CD4-positive, alpha-beta T cell treated with Interferon alpha-2 for 1 hour (primary cell): ENCODE results near the gene ALAS1.
"Not testable (repeated sequence)": the region's sequence is repeated elsewhere in the genome, so short reads cannot be mapped to it uniquely, and the experiment has no call there.

Experiments used
- DNase-seq, 2 donors: peaks; one replicate each; pipeline ENCODE4 v3.0.0-alpha.2; 2020 to 2022

ALAS1 gene

GRCh38 chr3:52177701-52178042 lies 20.3 kb upstream of the ALAS1 start:
- no peak for DNase-seq

- DNase-seq = not testable (repeated sequence)
Observed at GRCh38 chr3:52178126-52178525, 19.8 kb upstream of the ALAS1 start.

- no peak for DNase-seq
Observed at GRCh38 chr3:52178537-52178936, 19.4 kb upstream of the ALAS1 start.

- no peak for DNase-seq
Observed at GRCh38 chr3:52181543-52181942, 16.4 kb upstream of the ALAS1 start.

GRCh38 chr3:52182196-52182595 lies 15.8 kb upstream of the ALAS1 start:
- no peak for DNase-seq

- no peak for DNase-seq
Observed at GRCh38 chr3:52182691-52183090, 15.3 kb upstream of the ALAS1 start.

- no peak for DNase-seq
Observed at GRCh38 chr3:52183786-52184445, 14.0 kb upstream of the ALAS1 start.

- no peak for DNase-seq
Observed at GRCh38 chr3:52184690-52185089, 13.3 kb upstream of the ALAS1 start.

- no peak for DNase-seq
Observed at GRCh38 chr3:52185311-52185710, 12.6 kb upstream of the ALAS1 start.

GRCh38 chr3:52185837-52186236 lies 12.1 kb upstream of the ALAS1 start:
- no peak for DNase-seq

GRCh38 chr3:52186729-52187128 lies 11.2 kb upstream of the ALAS1 start:
- no peak for DNase-seq

- DNase-seq = no peak
Observed at GRCh38 chr3:52188556-52188955, 9.4 kb upstream of the ALAS1 start.

- DNase-seq = no peak
Observed at GRCh38 chr3:52190294-52191074, 7.5 kb upstream of the ALAS1 start.

- no peak for DNase-seq
Observed at GRCh38 chr3:52191663-52192062, 6.3 kb upstream of the ALAS1 start.

GRCh38 chr3:52193065-52193464 lies 4.9 kb upstream of the ALAS1 start:
- DNase-seq = no peak

- no peak for DNase-seq
Observed at GRCh38 chr3:52194485-52195290, 3.3 kb upstream of the ALAS1 start.

GRCh38 chr3:52195291-52195597 lies 2.7 kb upstream of the ALAS1 start:
- no peak for DNase-seq

- peak in 1 of 2 donors; percentile 13 for DNase-seq
Observed at GRCh38 chr3:52195823-52196331, 2.1 kb upstream of the ALAS1 start.

GRCh38 chr3:52196977-52197376 lies 983 bp upstream of the ALAS1 start:
- no peak for DNase-seq

GRCh38 chr3:52197499-52197841 lies 490 bp upstream of the ALAS1 start:
- DNase-seq = no peak

GRCh38 chr3:52198643-52199608 lies 966 bp downstream of the ALAS1 start:
- DNase-seq = no peak

- no peak for DNase-seq
Observed at GRCh38 chr3:52200981-52201679, 3.2 kb downstream of the ALAS1 start.
